ENCODE data around the gene TBL1X. TPM values are rescaled to one million over a fixed set of nuclear protein-coding genes. Genes with fewer than 3 reads are reported as not detected.

Gene TBL1X
- total and polyA plus RNA-seq, 2 donors (not counting 1 experiment from before 2014, with no cell fraction given), result 8.8 to 65.1 TPM

DNA sequence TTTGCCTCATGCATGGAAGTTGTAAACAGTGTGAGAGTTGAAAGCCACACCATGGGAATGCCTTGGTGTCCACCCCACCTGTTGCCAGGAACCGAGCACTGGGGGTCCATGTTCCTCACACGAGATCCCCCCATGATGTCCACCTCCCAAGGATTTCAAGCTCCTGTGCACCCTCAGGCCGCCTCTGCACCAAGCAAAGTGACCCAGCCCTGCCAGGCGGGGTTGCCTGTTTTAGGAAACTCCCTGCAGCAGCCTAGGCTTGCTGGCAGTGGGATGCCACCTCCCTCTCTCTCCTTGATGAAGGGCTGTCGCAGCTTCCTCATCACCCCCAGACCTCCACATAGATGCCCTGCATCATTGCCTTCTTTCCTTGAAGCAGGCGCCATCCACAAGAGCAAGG, 218.0 kb downstream of the TBL1X start:
- DNase-seq (no peak), ATAC-seq (ENCODE audit: low read depth) (no peak)
- TF ChIP-seq CTCF (IDR thresholded peaks at IDR 0.05), result no peak
- Mint-ChIP-seq H3K4me1 (peaks cover 15% of the 10 kb centered on the region), H3K4me3 (no peak overlapping the region), H3K9me3 (ENCODE audit: insufficient read depth) (no peaks in the 10 kb centered on the region), H3K27me3 (no peaks in the 10 kb centered on the region), H3K27ac (no peak overlapping the region)
- POLR2A ChIA-PET, result no interaction called here
- H3K36me3 ChIP-seq (replicated peaks in 1 of 2; ENCODE audit: control extremely low read depth in 1 of 2, control insufficient read depth in 1 of 2, extremely low read depth in 1 of 2, insufficient read depth in 2 of 2, low read length in 1 of 2), result peaks cover 0 to 14% of the 10 kb centered on the region in 2 experiments
- H3K79me2 ChIP-seq (ENCODE audit: control insufficient read depth, insufficient read depth, low read length), result no peaks in the 10 kb centered on the region
- no peak overlapping the region for H3K9ac ChIP-seq (ENCODE audit: low read length)
- intact Hi-C loops (cut with micrococcal nuclease), result no loop called here
- no peaks in the 10 kb centered on the region for H3K27me3 ChIP-seq (replicated peaks in 1 of 4; ENCODE audit: control extremely low read depth in 1 of 4, control insufficient read depth in 3 of 4, insufficient read depth in 4 of 4, low read length in 3 of 4)
- no peak overlapping the region for H3K4me3 ChIP-seq (ENCODE audit: control extremely low read depth in 1 of 5, extremely low read depth in 1 of 5, insufficient read depth in 1 of 5, low read depth in 2 of 5, low read length in 4 of 5)
- no peak overlapping the region for H2AFZ ChIP-seq (ENCODE audit: insufficient read depth, low read depth, low read length, poor library complexity, severe bottlenecking)
- no peaks in the 10 kb centered on the region for H3K9me3 ChIP-seq (ENCODE audit: control extremely low read depth in 1 of 3, control insufficient read depth in 2 of 3, insufficient read depth in 1 of 3, low read length in 2 of 3)
- H3K4me1 ChIP-seq (ENCODE audit: control insufficient read depth in 2 of 2, insufficient read depth in 2 of 2, low read length in 2 of 2), result peaks cover 10 to 19% of the 10 kb centered on the region in 2 donors
- CTCF ChIA-PET, result no interaction called here
- no peak overlapping the region for H3K27ac ChIP-seq (ENCODE audit: low read length in 2 of 2)
- H3K4me2 ChIP-seq (replicated peaks; ENCODE audit: low read depth, low read length, poor library complexity, severe bottlenecking), result no peak overlapping the region
- no peaks in the 10 kb centered on the region for H4K20me1 ChIP-seq (ENCODE audit: control insufficient read depth, insufficient read depth, low read length, poor library complexity, severe bottlenecking)
- 100% methylated on average over 2 of the region's 6 CpGs for WGBS (ENCODE audit: insufficient coverage)

GRCh38 chrX:9683350-9683749, 218.5 kb downstream of the TBL1X start:
- ChIA-PET POLR2A (no interaction called here), CTCF (no interaction called here)
- 95% methylated on average over 4 of the region's 9 CpGs for WGBS (ENCODE audit: insufficient coverage)
- Histone ChIP-seq H3K27ac (ENCODE audit: low read length in 2 of 2) (no peak overlapping the region), H3K4me2 (replicated peaks; ENCODE audit: low read depth, low read length, poor library complexity, severe bottlenecking) (no peak overlapping the region), H3K79me2 (ENCODE audit: control insufficient read depth, insufficient read depth, low read length) (no peaks in the 10 kb centered on the region), H3K27me3 (replicated peaks in 1 of 4; ENCODE audit: control extremely low read depth in 1 of 4, control insufficient read depth in 3 of 4, insufficient read depth in 4 of 4, low read length in 3 of 4) (no peaks in the 10 kb centered on the region), H3K4me3 (ENCODE audit: control extremely low read depth in 1 of 5, extremely low read depth in 1 of 5, insufficient read depth in 1 of 5, low read depth in 2 of 5, low read length in 4 of 5) (no peak overlapping the region), H3K36me3 (replicated peaks in 1 of 2; ENCODE audit: control extremely low read depth in 1 of 2, control insufficient read depth in 1 of 2, extremely low read depth in 1 of 2, insufficient read depth in 2 of 2, low read length in 1 of 2) (peaks cover 0 to 14% of the 10 kb centered on the region in 2 experiments), H3K9me3 (ENCODE audit: control extremely low read depth in 1 of 3, control insufficient read depth in 2 of 3, insufficient read depth in 1 of 3, low read length in 2 of 3) (no peaks in the 10 kb centered on the region), H3K9ac (ENCODE audit: low read length) (no peak overlapping the region), H2AFZ (ENCODE audit: insufficient read depth, low read depth, low read length, poor library complexity, severe bottlenecking) (no peak overlapping the region), H3K4me1 (ENCODE audit: control insufficient read depth in 2 of 2, insufficient read depth in 2 of 2, low read length in 2 of 2) (peaks cover 5 to 14% of the 10 kb centered on the region in 2 donors), H4K20me1 (ENCODE audit: control insufficient read depth, insufficient read depth, low read length, poor library complexity, severe bottlenecking) (no peaks in the 10 kb centered on the region)
- no peak for DNase-seq
- H3K9me3 Mint-ChIP-seq (ENCODE audit: insufficient read depth), result no peaks in the 10 kb centered on the region
- ATAC-seq (ENCODE audit: low read depth), result no peak
- peaks cover 10% of the 10 kb centered on the region for H3K4me1 Mint-ChIP-seq
- intact Hi-C loops (cut with micrococcal nuclease), result no loop called here
- H3K27me3 Mint-ChIP-seq, result no peaks in the 10 kb centered on the region
- H3K27ac Mint-ChIP-seq, result no peak overlapping the region
- no peak for TF ChIP-seq EZH2 (IDR thresholded peaks at IDR 0.05; ENCODE audit: borderline replicate concordance, insufficient read depth, low read depth, low read length, poor library complexity, severe bottlenecking)
- H3K4me3 Mint-ChIP-seq, result no peak overlapping the region

Data from B cell (primary cell).